OCI-LY3 (cell line): ENCODE measurements around the gene TTC39B.

ENCODE experiments used
- H2AFZ ChIP-seq: fragments of 200-600, 300-600 bp; shearing (Covaris generic); 2 replicates; pipeline ENCODE4 v1.6.0; 2014; ENCODE audit warnings: antibody characterized with exemption, low read depth, low read length
- H3K27ac ChIP-seq: fragments of 200-600, 300-600 bp; sonication (generic); 2 replicates; pipeline ENCODE4 v1.5.1; 2014; ENCODE audit warnings: mild to moderate bottlenecking, low read length, moderate library complexity, mixed read lengths
- H3K27me3 ChIP-seq: fragments of 200-600, 300-600 bp; sonication (generic); 2 replicates; pipeline ENCODE4 v1.6.1; 2014; ENCODE audit warnings: low read depth, low read length, mixed read lengths
- H3K36me3 ChIP-seq: fragments of 200-600, 300-600 bp; sonication (generic); replicated peaks from 2 replicates; pipeline ENCODE3; 2014; ENCODE audit warnings: low read depth, low read length, mixed read lengths
- H3K4me1 ChIP-seq: fragments of 300-600, 200-600 bp; sonication (generic); 2 replicates; pipeline ENCODE4 v1.6.1; 2014; ENCODE audit warnings: low read length, mixed read lengths
- H3K4me2 ChIP-seq: fragments of 200-600, 300-600 bp; sonication (generic); 2 replicates; pipeline ENCODE4 v1.6.1; 2014; ENCODE audit warnings: low read length, mixed read lengths
- H3K4me3 ChIP-seq: fragments of 300-600, 200-600 bp; sonication (generic); 2 replicates; pipeline ENCODE4 v1.5.1; 2014; ENCODE audit warnings: antibody characterized with exemption, mild to moderate bottlenecking, low read length, moderate library complexity
- H3K79me2 ChIP-seq: fragments of 300-600, 200-600 bp; shearing (Covaris generic); 2 replicates; pipeline ENCODE4 v1.6.1; 2014; ENCODE audit warnings: mild to moderate bottlenecking, low read length, mixed read lengths
- H3K9ac ChIP-seq: fragments of 300-600, 200-600 bp; shearing (Covaris generic); 2 replicates; pipeline ENCODE4 v1.6.0; 2014; ENCODE audit warnings: mild to moderate bottlenecking, low read length, moderate library complexity
- H3K9me3 ChIP-seq: fragments of 200-600, 300-600 bp; shearing (Covaris generic); 2 replicates; pipeline ENCODE4 v1.6.1; 2014; ENCODE audit warnings: low read length, mixed read lengths; ENCODE audit not compliant: insufficient read depth
- H4K20me1 ChIP-seq: fragments of 200-600, 300-600 bp; sonication (generic); 2 replicates; pipeline ENCODE4 v1.6.1; 2016; ENCODE audit warnings: low read length, mixed read lengths; ENCODE audit not compliant: insufficient read depth
- CTCF ChIP-seq: fragments of 200-600, 300-600 bp; sonication (generic); IDR thresholded peaks from 2 replicates; pipeline ENCODE4 v1.5.1; 2014; ENCODE audit warnings: antibody characterized with exemption, low read length, low read depth
- EZH2phosphoT487 ChIP-seq: fragments of 200-600 bp; shearing (Covaris generic); IDR thresholded peaks from 2 replicates; pipeline ENCODE4 v1.6.1; 2018; ENCODE audit warnings: antibody characterized with exemption, mixed run types, low read depth

The TTC39B gene

DNA sequence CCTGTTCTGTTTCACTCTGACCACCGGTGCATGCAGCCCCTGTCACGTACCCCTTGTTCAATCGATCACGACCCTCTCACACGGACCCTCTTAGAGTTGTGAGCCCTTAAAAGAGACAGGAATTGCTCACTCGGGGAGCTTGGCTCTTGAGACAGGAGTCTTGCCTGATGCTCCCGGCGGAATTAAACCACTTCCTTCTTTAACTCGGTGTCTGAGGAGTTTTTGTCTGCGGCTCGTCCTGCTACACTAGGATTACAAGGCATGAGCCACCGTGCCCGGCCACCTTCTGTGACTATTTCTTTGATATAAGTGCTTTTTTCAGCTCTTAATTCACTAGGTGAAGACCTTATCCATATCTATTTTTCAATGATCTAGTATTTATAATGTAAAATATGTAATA lies 167.5 kb downstream of the TTC39B start:
- H3K27me3 ChIP-seq = no peaks in the 10 kb centered on the region

DNA sequence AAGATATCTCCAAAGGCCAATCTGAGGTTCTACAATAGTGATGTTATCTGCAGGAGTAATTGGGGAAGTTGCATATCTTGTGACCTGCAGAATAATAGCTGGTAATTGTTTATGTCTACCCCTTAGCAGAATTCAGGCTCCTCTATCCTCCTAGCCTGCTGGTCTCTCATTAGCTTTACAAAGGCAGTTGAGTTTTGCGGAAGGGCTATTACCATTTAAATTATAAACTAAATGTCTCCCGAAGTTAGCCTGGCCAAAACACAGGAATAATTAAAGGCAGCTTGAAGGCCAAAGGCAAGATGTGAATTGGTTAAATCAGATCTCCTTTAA lies 168.7 kb downstream of the TTC39B start:
- no peaks in the 10 kb centered on the region for H4K20me1 ChIP-seq
- peaks cover 3% of the 10 kb centered on the region; the same call in 1 of the 2 replicates for H3K27me3 ChIP-seq
- no peak overlapping the region for H3K4me3 ChIP-seq
- H3K9ac ChIP-seq = no peak overlapping the region
- no peaks in the 10 kb centered on the region for H3K79me2 ChIP-seq
- no peak overlapping the region for H3K4me2 ChIP-seq
- H3K27ac ChIP-seq = no peak overlapping the region
- H2AFZ ChIP-seq = no peak overlapping the region
- H3K4me1 ChIP-seq = no peaks in the 10 kb centered on the region
- TF ChIP-seq CTCF (no peak), EZH2phosphoT487 (no peak)
- no peaks in the 10 kb centered on the region for H3K9me3 ChIP-seq
- no peaks in the 10 kb centered on the region for H3K36me3 ChIP-seq

More for the DNA sequence above, 167.5 kb downstream of the TTC39B start:
- Histone ChIP-seq H3K79me2 (no peaks in the 10 kb centered on the region), H3K9me3 (no peaks in the 10 kb centered on the region), H2AFZ (no peak overlapping the region), H3K4me3 (no peak overlapping the region), H3K36me3 (no peaks in the 10 kb centered on the region), H3K9ac (no peak overlapping the region), H4K20me1 (no peaks in the 10 kb centered on the region), H3K4me2 (no peak overlapping the region), H3K27ac (no peak overlapping the region), H3K4me1 (no peaks in the 10 kb centered on the region)
- TF ChIP-seq CTCF (no peak), EZH2phosphoT487 (no peak)

DNA sequence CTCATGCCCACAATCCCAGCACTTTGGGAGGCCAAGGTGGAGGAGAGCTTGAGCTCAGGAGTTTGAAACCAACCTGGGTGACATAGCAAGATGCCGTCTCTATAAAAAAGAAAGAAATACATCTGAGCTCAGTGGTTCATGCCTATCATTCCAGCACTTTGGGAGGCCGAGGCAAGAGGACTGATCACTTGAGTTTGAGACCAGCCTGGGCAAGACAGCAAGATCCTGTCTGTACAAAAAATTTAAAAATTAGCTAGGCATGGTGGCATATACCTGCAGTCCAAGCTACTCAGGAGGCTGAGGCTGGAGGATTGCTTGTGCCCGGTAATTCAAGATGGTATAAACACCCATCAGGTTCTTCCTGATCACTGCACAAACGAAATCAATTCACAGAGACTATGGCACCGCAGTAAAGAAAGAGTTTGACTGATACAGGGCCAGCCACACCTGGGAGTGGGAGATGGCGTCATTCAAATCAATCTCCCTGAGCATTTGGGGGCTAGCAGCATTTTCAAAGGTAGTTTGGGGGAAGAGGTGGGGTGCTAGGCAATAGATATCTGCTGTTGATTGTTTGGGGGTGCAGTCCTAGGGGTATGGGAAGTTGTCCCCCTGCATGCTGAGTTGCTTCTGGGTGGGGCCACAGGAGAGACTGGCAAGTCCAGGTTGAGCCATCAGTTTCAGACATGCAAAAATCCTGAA lies 169.2 kb downstream of the TTC39B start:
- H3K27me3 ChIP-seq = peaks cover 4% of the 10 kb centered on the region; the same call in 1 of the 2 replicates
- H2AFZ ChIP-seq = no peak overlapping the region
- no peaks in the 10 kb centered on the region for H4K20me1 ChIP-seq
- H3K4me2 ChIP-seq = no peak overlapping the region
- H3K4me3 ChIP-seq = no peak overlapping the region
- H3K27ac ChIP-seq = no peak overlapping the region
- H3K9me3 ChIP-seq = no peaks in the 10 kb centered on the region
- no peaks in the 10 kb centered on the region for H3K36me3 ChIP-seq
- H3K9ac ChIP-seq = no peak overlapping the region
- H3K4me1 ChIP-seq = no peaks in the 10 kb centered on the region
- TF ChIP-seq CTCF (no peak), EZH2phosphoT487 (no peak)
- H3K79me2 ChIP-seq = no peaks in the 10 kb centered on the region

GRCh38 chr9:15137089-15137488 lies 169.9 kb downstream of the TTC39B start:
- H2AFZ ChIP-seq = no peak overlapping the region

More at GRCh38 chr9:15137089-15137488, 169.9 kb downstream of the TTC39B start:
- Histone ChIP-seq H3K27ac (no peak overlapping the region), H3K4me3 (no peak overlapping the region), H4K20me1 (no peaks in the 10 kb centered on the region), H3K79me2 (no peaks in the 10 kb centered on the region), H3K9me3 (no peaks in the 10 kb centered on the region), H3K36me3 (no peaks in the 10 kb centered on the region), H3K4me1 (no peaks in the 10 kb centered on the region), H3K9ac (no peak overlapping the region), H3K4me2 (no peak overlapping the region), H3K27me3 (peaks cover 6% of the 10 kb centered on the region; the same call in 1 of the 2 replicates)
- TF ChIP-seq EZH2phosphoT487 (no peak), CTCF (no peak)
